Muscle of leg (tissue), 11 donors: Measurements from ENCODE around the gene ALAS2. TPM values are rescaled to one million over a fixed set of nuclear protein-coding genes. Genes with fewer than 3 reads are reported as not detected.
"Not testable (repeated sequence)": the region's sequence is repeated elsewhere in the genome, so short reads cannot be mapped to it uniquely, and the experiment has no call there.

ENCODE experiments used
- DNase-seq: peaks from one replicate; pipeline ENCODE4 v3.0.0; 2013
- H3K27ac ChIP-seq: one replicate; pipeline ENCODE4 v1.5.1; 2013; ENCODE audit warnings: mild to moderate bottlenecking, low read length, control low read depth
- H3K27me3 ChIP-seq: one replicate; pipeline ENCODE4 v1.6.1; 2013; ENCODE audit warnings: low read length; ENCODE audit not compliant: control insufficient read depth, insufficient read depth
- H3K36me3 ChIP-seq: one replicate; pipeline ENCODE4 v1.6.1; 2013; ENCODE audit warnings: low read length; ENCODE audit not compliant: control insufficient read depth, insufficient read depth
- H3K4me1 ChIP-seq: one replicate; pipeline ENCODE4 v1.6.1; 2013; ENCODE audit warnings: low read length; ENCODE audit not compliant: control insufficient read depth, insufficient read depth
- H3K4me3 ChIP-seq: one replicate; pipeline ENCODE4 v1.5.1; 2013; ENCODE audit warnings: low read length, control low read depth
- H3K9me3 ChIP-seq: replicated peaks from 2 replicates; pipeline ENCODE4 v1.6.1; 2013; ENCODE audit warnings: low read depth, low read length; ENCODE audit not compliant: control insufficient read depth
- WGBS: methylation state at CpG from one replicate; pipeline ENCODE4 v1.1.5; 2013; ENCODE audit warnings: missing lambda C conversion rate; ENCODE audit not compliant: insufficient coverage; 5-methylcytosine and 5-hydroxymethylcytosine counted together
- polyA plus RNA-seq, 8 donors: library from polyadenylated mRNA; unstranded; fragments of 120-200 nt; gene quantifications; one replicate each; pipeline versions ENCODE4 v1.2.1 to v1.2.3, GENCODE V29; 2013; ENCODE audit warnings: inconsistent platforms in 1 of 8, low replicate concordance in 1 of 8; ENCODE audit not compliant: insufficient read length in 8 of 8, insufficient read depth in 1 of 8
- total RNA-seq: library from RNA; stranded (reverse); fragments of 120-200 nt; gene quantifications from one replicate; pipeline ENCODE4 v1.2.4, GENCODE V29; 2013

Gene ALAS2
- total and polyA plus RNA-seq, 9 donors, result 17.6 to 64.6 (median 43.7) TPM

DNA sequence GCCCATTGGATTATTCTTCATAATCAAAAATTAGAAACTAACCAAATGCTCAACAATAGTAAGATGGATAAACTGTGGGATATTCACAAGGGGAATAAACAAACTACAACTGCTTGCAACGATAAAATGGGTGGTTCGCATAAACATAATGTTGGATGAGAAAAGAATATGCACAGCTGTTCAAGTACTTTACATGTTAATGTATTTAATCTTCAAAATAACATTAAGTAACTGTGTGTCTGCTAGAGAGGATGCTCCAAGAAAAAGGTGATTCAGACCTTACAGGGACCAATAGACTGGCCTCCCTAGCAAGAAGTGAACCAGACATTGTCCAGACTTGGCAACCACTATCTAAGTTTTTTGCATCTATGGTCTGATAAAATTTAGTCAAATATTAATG is 39.1 kb downstream of the ALAS2 start:
- Histone ChIP-seq H3K36me3 (no peaks in the 10 kb centered on the region), H3K4me3 (no peak overlapping the region), H3K27me3 (peaks cover 20% of the 10 kb centered on the region), H3K4me1 (peaks cover 10% of the 10 kb centered on the region), H3K9me3 (no peaks in the 10 kb centered on the region), H3K27ac (no peak overlapping the region)
- DNase-seq, result no peak
- no CpG with 5 or more reads among the region's 2 CpGs for WGBS

DNA sequence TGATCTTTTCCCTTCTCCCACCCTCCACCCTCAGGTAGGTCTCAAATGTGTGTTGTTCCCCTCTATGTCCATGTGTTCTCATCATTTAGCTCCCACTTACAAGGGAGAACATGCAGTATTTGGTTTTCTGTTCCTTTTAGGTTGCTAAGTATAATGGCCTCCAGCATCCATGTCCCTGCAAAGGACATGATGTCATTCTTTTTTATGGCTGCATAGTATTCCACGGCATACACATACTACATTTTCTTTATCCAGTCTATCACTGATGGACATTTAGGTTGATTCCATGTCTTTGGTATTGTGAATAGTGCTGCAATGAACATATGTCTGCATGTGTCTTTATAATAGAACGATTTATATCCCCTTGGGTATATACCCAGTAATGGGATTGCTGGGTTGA is 47.5 kb downstream of the ALAS2 start:
- H3K36me3 ChIP-seq, H3K4me1 ChIP-seq, H3K27ac ChIP-seq, H3K4me3 ChIP-seq, H3K27me3 ChIP-seq, H3K9me3 ChIP-seq, DNase-seq: not testable (repeated sequence)
- no CpG with 5 or more reads among the region's 2 CpGs for WGBS

DNA sequence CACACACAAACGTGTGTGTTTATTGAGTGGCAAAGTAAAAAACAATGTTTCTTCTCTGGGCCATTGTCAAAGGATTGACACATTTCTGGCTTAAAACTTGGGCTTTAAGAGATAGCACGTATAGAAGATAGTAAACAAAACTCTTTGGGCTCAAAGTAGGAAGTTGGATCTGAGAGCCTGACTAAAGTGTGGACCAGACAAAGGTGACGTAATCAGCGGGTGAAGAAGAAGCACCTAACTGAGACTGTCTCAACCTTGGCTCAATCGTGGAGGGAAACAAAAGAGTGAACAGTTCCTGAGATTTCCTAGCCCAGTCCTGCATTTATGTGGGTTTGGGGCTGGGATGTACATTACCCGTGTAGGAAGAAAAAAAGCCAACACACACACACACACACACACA is 50.4 kb downstream of the ALAS2 start:
- H3K4me3 ChIP-seq, result no peak overlapping the region
- DNase-seq, result no peak
- 77% methylated on average over 3 of the region's 6 CpGs for WGBS

DNA sequence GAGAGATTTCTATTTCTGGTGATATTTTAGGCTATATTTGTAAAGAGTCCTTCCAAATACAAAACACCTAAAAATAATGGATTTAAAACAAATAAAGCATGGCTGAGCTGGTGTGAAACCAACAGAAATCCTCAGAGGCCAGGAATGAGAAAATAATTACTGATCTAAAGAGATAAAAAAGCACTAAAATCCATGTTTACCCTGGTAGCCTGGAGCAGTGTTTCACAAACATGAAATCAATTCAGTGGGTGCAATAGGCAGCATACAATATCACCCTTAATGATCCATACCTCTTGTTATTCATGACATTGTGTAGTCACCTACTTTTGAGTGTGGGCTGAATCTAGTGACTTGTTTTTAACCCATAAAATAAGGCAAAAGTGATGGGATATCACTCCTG is 51.3 kb downstream of the ALAS2 start:
- Histone ChIP-seq H3K27ac (no peak overlapping the region), H3K4me1 (no peaks in the 10 kb centered on the region), H3K9me3 (no peaks in the 10 kb centered on the region), H3K4me3 (no peak overlapping the region), H3K36me3 (no peaks in the 10 kb centered on the region), H3K27me3 (no peaks in the 10 kb centered on the region)
- no peak for DNase-seq

More for the DNA sequence above, 50.4 kb downstream of the ALAS2 start:
- Histone ChIP-seq H3K27me3 (no peaks in the 10 kb centered on the region), H3K9me3 (no peaks in the 10 kb centered on the region), H3K27ac (no peak overlapping the region), H3K36me3 (no peaks in the 10 kb centered on the region), H3K4me1 (no peaks in the 10 kb centered on the region)

DNA sequence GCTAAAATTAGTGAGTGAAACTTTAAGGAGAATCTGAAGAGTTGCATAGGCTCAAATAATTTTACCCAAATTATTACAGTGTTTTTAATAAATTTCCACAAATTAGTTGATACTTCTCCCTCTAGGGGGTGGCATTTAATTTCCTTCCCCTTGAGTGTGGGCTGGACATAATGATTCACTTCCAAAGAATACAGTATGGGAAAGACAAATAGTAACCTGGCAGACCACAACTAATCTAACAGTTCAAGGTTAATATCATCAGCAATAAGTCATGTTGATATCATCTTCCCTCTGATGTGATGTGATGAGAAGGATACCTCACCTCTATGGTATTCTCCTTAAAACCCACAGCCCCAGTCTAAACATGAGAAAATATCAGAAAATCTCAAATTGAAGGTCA is 52.3 kb downstream of the ALAS2 start:
- no peak overlapping the region for H3K27ac ChIP-seq
- H3K4me1 ChIP-seq, result no peaks in the 10 kb centered on the region
- H3K27me3 ChIP-seq, result no peaks in the 10 kb centered on the region
- no peak for DNase-seq
- no peak overlapping the region for H3K4me3 ChIP-seq
- no peaks in the 10 kb centered on the region for H3K9me3 ChIP-seq
- no peaks in the 10 kb centered on the region for H3K36me3 ChIP-seq

DNA sequence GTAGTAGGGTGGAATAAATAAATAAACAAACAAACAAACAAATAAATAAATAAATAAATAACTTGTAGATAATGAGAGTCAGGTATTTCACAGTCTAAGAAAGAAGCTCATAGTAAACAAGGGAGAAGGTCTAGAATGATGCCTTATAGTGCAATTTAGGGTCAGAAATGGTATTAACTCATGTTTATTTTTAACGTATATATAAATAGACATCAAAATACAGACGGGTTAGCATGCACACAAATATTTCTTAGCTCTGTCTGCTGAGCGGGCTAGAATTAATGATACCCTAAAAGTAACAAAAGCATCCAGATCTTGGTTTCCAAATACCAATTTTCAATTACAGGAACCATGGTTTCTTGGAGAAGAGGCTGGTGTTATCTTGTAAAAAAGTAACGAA is 53.4 kb downstream of the ALAS2 start:
- no peak for DNase-seq
- Histone ChIP-seq H3K27me3 (no peaks in the 10 kb centered on the region), H3K4me1 (no peaks in the 10 kb centered on the region), H3K27ac (no peak overlapping the region), H3K9me3 (no peaks in the 10 kb centered on the region), H3K36me3 (no peaks in the 10 kb centered on the region), H3K4me3 (no peak overlapping the region)
- WGBS, result no CpG with 5 or more reads among the region's 4 CpGs

DNA sequence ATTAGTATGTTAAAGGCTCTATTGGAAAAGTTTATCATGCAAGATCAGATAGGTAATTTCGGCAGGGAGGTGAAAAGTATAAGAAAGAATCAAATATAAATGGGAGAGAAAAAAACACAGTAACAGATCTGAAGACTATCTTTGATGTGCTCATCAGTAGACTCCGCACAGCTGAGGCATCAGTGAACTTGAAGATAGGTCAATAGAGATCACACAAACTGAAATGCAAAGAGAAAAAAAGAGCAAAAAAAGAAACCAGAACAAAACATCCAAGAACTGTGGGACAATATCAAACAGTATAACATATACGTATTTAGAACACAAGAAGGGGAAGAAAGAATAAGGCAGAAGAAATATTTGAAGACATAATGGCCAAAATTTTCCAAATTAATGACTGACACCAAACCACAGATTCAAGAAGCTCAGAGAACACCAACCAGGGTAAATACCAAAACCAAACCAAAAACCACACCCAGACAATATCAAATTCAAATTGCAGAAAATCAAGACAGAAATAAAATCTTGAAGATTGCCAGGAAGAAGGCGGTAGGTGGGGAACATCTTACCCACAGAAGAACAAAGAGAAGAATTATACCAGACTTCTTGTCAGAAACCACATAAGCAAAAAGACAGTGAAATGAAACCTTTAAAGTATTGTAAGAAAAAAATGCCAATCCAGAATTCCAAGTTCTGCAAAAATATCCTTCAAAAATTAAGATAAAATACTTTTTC is 65.8 kb downstream of the ALAS2 start:
- Histone ChIP-seq H3K27ac (no peak overlapping the region), H3K4me1 (no peaks in the 10 kb centered on the region), H3K9me3 (no peaks in the 10 kb centered on the region), H3K36me3 (no peaks in the 10 kb centered on the region), H3K4me3 (no peak overlapping the region), H3K27me3 (peaks cover 2% of the 10 kb centered on the region)
- 63% methylated on average over 1 of the region's 4 CpGs for WGBS
- DNase-seq, result no peak

DNA sequence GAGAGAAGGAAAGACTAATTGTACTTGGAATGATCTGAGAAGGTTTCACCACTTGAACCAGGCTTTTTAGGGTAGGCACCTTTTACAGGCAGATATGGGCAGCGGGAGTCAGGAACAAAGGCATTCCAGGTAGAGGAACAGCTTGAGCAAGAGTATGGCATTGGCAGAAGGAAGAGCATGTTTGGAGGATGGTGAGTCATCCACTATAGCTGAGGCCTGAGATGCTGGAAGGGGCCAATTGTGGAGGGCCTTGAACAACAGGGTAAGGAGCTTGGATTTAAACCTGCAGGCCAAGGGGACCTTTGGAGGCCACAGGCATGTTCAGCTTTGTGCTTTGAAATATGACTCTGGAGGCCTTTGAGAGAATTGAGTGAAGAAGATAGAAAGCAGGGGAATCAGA is 69.0 kb downstream of the ALAS2 start:
- Histone ChIP-seq H3K4me3 (no peak overlapping the region), H3K27me3 (peaks cover 8% of the 10 kb centered on the region), H3K27ac (no peak overlapping the region), H3K4me1 (no peaks in the 10 kb centered on the region), H3K36me3 (no peaks in the 10 kb centered on the region), H3K9me3 (no peaks in the 10 kb centered on the region)
- no peak for DNase-seq
- 50% methylated on average over 1 of the region's 1 CpG for WGBS

Other genes with a start within 250 kb of the ALAS2 start
- 0.22 TPM for gene ITIH6, start 232.7 kb downstream of the ALAS2 start, total RNA-seq
- gene ITIH6, start 232.7 kb downstream of the ALAS2 start, polyA plus RNA-seq, result 1 to 10 TPM in 4 of 8 donors, under 1 TPM in 4; 0.53 to 1.4 (median 0.99) TPM
- 1,087 TPM for gene MAGED2, start 223.2 kb downstream of the ALAS2 start, total RNA-seq
- 1,000 to 10,000 TPM in 4 of 8 donors, 100 to 1,000 TPM in 4; 863 to 1,174 (median 1,005) TPM for gene MAGED2, start 223.2 kb downstream of the ALAS2 start, polyA plus RNA-seq
- 121 TPM for gene TRO, start 110.2 kb downstream of the ALAS2 start, total RNA-seq
- gene TRO, start 110.2 kb downstream of the ALAS2 start, polyA plus RNA-seq, result 100 to 1,000 TPM; 106 to 140 (median 120) TPM
- gene PFKFB1, start 36.8 kb downstream of the ALAS2 start, total RNA-seq, result 0.35 TPM
- 1 to 10 TPM in 2 of 8 donors, under 1 TPM in 6; 0.30 to 1.7 (median 0.70) TPM for gene PFKFB1, start 36.8 kb downstream of the ALAS2 start, polyA plus RNA-seq
- 3.7 TPM for gene APEX2, start 30.6 kb downstream of the ALAS2 start, total RNA-seq
- gene APEX2, start 30.6 kb downstream of the ALAS2 start, polyA plus RNA-seq, result 10 to 100 TPM in 6 of 8 donors, 1 to 10 TPM in 2; 9.0 to 12.6 (median 10.8) TPM
- gene PAGE2B, start 44.1 kb upstream of the ALAS2 start, total RNA-seq, result not detected
- under 1 TPM in 3 of 8 donors, not detected in 5; 0.26 to 0.28 (median 0.27) TPM for gene PAGE2B, start 44.1 kb upstream of the ALAS2 start, polyA plus RNA-seq
- not detected for gene PAGE2, start 58.0 kb upstream of the ALAS2 start, total RNA-seq
- gene PAGE2, start 58.0 kb upstream of the ALAS2 start, polyA plus RNA-seq, result not detected
- gene PAGE5, start 189.4 kb upstream of the ALAS2 start, total RNA-seq, result not detected
- not detected for gene PAGE5, start 189.4 kb upstream of the ALAS2 start, polyA plus RNA-seq
- gene PAGE3, start 233.9 kb upstream of the ALAS2 start, total RNA-seq, result not detected
- gene PAGE3, start 233.9 kb upstream of the ALAS2 start, polyA plus RNA-seq, result not detected